ENCODE measurements around the gene GLRX5.

The GLRX5 gene

GRCh38 chr14:95534299-95535225 is at the start of gene GLRX5:
TSS of gene GLRX5 (plus strand) at chr14:95535050. CDS start at chr14:95535090, 40 bp downstream.
- H3K36me3 Mint-ChIP-seq = peaks cover 16% of the 10 kb centered on the region
- H3K27ac Mint-ChIP-seq = peak within 1 kb of the TSS; percentile 95
- no peaks in the 10 kb centered on the region for H3K27me3 Mint-ChIP-seq
- peak within 1 kb of the TSS; percentile 96 for H3K4me3 Mint-ChIP-seq
- H3K4me1 Mint-ChIP-seq = peaks cover 77% of the 10 kb centered on the region
- H3K9me3 Mint-ChIP-seq = no peaks in the 10 kb centered on the region

DNA sequence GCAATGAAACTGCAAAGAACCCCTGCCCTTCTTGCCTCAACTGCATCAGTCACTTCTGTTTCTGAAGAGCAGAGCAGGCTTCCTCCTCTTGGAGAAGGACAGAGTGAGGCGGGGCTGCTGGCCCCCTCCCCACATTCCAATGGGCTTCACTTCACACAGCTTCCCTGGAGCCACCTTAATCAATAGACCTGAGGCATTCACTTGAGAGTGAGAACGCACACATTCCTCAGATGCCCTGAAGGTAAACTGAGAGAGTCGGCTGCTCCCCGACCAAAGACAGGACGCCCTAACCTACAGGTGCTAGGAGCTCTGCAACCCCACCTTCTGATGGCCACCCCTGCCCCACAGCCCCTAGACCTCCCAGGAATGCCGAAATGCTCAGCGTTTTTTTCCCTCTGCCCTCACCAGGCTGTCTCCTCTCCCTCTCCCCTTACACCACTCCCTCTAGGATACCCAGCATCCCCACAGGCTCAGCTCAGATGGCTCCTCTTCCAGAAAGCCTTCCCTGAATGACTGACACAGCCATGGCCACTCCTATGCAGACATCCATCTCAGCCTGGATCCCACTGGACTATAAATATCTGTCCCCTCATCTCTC is 49.5 kb upstream of the GLRX5 start:
- peaks cover 2% of the 10 kb centered on the region for H3K36me3 Mint-ChIP-seq
- no peak overlapping the region for H3K4me3 Mint-ChIP-seq
- H3K27ac Mint-ChIP-seq = no peak overlapping the region
- no peaks in the 10 kb centered on the region for H3K27me3 Mint-ChIP-seq
- H3K9me3 Mint-ChIP-seq = no peaks in the 10 kb centered on the region
- peaks cover 39% of the 10 kb centered on the region for H3K4me1 Mint-ChIP-seq

GRCh38 chr14:95486875-95487668 is 47.8 kb upstream of the GLRX5 start:
- no peaks in the 10 kb centered on the region for H3K9me3 Mint-ChIP-seq
- H3K4me3 Mint-ChIP-seq = no peak overlapping the region
- H3K27ac Mint-ChIP-seq = no peak overlapping the region
- H3K4me1 Mint-ChIP-seq = peaks cover 41% of the 10 kb centered on the region
- H3K36me3 Mint-ChIP-seq = peaks cover 2% of the 10 kb centered on the region
- H3K27me3 Mint-ChIP-seq = no peaks in the 10 kb centered on the region

DNA sequence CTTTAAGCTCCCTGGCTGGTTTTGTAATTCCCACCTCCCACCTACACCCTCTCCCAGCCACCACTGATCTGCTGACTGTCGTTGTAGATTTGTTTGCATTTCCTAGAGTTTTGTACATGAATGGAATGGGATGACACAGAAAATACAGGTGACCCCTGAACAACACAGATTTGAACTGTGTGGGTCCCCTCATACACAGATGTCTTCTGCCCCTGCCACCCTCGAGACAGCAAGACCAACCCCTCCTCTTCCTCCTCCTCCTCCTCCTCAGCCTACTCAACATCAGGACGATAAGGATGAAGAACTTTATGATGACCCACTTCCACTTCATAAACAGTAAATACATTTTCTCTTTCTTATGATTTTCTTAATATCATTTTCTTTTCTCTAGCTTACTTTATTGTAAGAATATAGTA is 47.2 kb upstream of the GLRX5 start:
- Mint-ChIP-seq H3K9me3 (no peaks in the 10 kb centered on the region), H3K36me3 (peaks cover 2% of the 10 kb centered on the region), H3K4me3 (no peak overlapping the region), H3K4me1 (peaks cover 41% of the 10 kb centered on the region), H3K27me3 (no peaks in the 10 kb centered on the region), H3K27ac (no peak overlapping the region)

- Mint-ChIP-seq H3K36me3 (peaks cover 2% of the 10 kb centered on the region), H3K27ac (peak overlapping the region; percentile 12), H3K4me3 (no peak overlapping the region), H3K9me3 (no peaks in the 10 kb centered on the region), H3K4me1 (peaks cover 37% of the 10 kb centered on the region), H3K27me3 (no peaks in the 10 kb centered on the region)
Measured at GRCh38 chr14:95488376-95489213, 46.3 kb upstream of the GLRX5 start.

GRCh38 chr14:95489214-95490137 is 45.4 kb upstream of the GLRX5 start:
- H3K27ac Mint-ChIP-seq = no peak overlapping the region
- no peaks in the 10 kb centered on the region for H3K9me3 Mint-ChIP-seq
- no peak overlapping the region for H3K4me3 Mint-ChIP-seq
- peaks cover 3% of the 10 kb centered on the region for H3K36me3 Mint-ChIP-seq
- H3K27me3 Mint-ChIP-seq = no peaks in the 10 kb centered on the region
- peaks cover 35% of the 10 kb centered on the region for H3K4me1 Mint-ChIP-seq

DNA sequence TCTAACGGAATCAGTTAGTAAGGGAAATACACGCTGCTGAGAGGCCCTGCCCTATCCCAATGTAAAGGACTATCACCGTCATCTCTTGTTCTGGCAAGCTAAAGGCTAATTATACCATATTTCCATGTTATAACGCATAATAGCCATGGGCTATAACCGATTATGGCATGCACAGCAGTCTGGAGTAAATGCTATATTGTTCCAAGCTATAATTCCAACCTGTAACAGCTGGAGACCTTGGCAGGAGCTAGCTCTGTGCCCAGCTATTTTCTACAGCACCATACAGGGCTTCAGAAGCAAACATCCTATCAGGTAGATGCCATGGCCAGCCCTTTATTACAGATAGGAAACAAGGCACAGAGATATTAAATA is 44.7 kb upstream of the GLRX5 start:
- H3K27ac Mint-ChIP-seq = no peak overlapping the region

GRCh38 chr14:95490727-95491451 is 44.0 kb upstream of the GLRX5 start:
- Mint-ChIP-seq H3K9me3 (no peaks in the 10 kb centered on the region), H3K27ac (no peak overlapping the region), H3K36me3 (peaks cover 3% of the 10 kb centered on the region), H3K4me1 (peaks cover 37% of the 10 kb centered on the region), H3K27me3 (no peaks in the 10 kb centered on the region), H3K4me3 (no peak overlapping the region)

More for the DNA sequence above, 44.7 kb upstream of the GLRX5 start:
- H3K9me3 Mint-ChIP-seq = no peaks in the 10 kb centered on the region
- H3K27me3 Mint-ChIP-seq = no peaks in the 10 kb centered on the region
- H3K4me3 Mint-ChIP-seq = no peak overlapping the region
- H3K36me3 Mint-ChIP-seq = peaks cover 3% of the 10 kb centered on the region
- H3K4me1 Mint-ChIP-seq = peaks cover 35% of the 10 kb centered on the region

DNA sequence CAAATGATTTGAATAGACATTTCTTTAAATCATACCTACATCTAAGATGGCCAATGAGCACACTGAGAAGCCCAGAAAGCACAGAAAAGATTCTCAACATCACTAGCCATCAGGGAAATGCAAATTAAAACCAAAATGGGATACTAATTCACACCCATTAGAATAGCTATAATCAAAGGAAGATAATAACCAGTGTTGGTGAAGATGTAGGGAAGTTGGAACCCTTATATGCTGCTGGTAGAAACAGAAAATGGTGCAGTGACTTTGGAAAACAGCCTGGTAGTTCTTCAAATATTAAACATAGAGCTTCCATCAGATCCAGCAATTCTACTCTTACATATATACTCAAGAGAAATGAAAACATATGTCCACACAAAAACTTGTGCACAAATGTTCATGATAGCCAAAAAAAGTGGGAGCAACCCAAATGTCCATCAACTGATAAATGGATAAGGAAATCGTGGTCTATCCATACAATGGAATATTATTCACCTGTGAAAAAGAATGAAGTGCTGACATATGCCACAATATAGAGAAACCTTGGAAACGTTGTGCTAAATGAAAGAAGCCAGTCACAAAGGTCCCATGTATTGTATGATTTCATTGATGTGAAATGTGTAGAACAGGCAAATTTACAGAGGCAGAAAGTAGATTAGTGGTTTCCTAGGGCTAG is 42.8 kb upstream of the GLRX5 start:
- no peak overlapping the region for H3K27ac Mint-ChIP-seq
- H3K36me3 Mint-ChIP-seq = peaks cover 3% of the 10 kb centered on the region
- no peaks in the 10 kb centered on the region for H3K9me3 Mint-ChIP-seq
- no peak overlapping the region for H3K4me3 Mint-ChIP-seq
- H3K4me1 Mint-ChIP-seq = peaks cover 44% of the 10 kb centered on the region
- no peaks in the 10 kb centered on the region for H3K27me3 Mint-ChIP-seq

DNA sequence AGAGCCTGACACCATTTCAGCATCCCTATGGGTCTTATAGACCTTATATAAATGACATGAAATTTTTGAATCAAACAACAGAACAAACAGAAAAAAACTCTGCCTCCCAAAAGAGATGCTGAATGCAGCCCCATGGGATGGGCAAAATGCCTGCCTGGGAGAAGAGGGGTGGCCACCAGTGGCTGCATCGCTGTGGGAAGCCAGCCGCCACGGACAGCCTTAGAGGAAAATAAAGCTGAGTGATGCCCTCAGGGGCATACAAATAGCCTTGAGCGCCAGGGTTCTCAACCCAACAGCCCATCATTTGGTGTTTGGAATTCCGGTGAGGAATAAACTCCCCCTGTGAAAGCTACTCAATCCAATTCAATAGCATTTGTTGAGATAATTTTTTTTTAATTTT is 41.3 kb upstream of the GLRX5 start:
- no peaks in the 10 kb centered on the region for H3K9me3 Mint-ChIP-seq
- no peak overlapping the region for H3K4me3 Mint-ChIP-seq
- peaks cover 52% of the 10 kb centered on the region for H3K4me1 Mint-ChIP-seq
- H3K27ac Mint-ChIP-seq = no peak overlapping the region
- H3K27me3 Mint-ChIP-seq = no peaks in the 10 kb centered on the region
- H3K36me3 Mint-ChIP-seq = peaks cover 1% of the 10 kb centered on the region

DNA sequence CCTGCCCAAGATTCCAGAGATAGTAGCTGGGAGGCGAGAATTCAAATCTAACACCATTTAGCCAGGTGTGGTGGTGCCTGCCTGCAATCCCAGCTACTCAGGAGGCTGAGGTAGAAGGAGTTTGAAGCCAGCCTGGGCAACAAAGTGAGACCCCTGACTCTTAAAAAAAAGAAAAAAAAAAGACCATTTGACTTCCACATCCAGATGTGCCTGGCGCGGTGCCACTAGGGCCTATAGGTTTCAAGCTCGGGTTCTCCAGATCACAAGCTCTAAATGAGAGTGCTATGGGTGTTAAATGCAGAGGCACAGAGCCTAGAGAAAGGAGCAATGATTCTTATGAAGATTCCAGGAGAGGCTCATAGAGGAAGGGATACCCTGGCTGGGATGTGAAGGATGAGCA is 40.9 kb upstream of the GLRX5 start:
- H3K4me1 Mint-ChIP-seq = peaks cover 57% of the 10 kb centered on the region
- no peak overlapping the region for H3K4me3 Mint-ChIP-seq
- H3K9me3 Mint-ChIP-seq = no peaks in the 10 kb centered on the region
- peak overlapping the region; percentile 51 for H3K27ac Mint-ChIP-seq
- H3K36me3 Mint-ChIP-seq = peaks cover 1% of the 10 kb centered on the region
- H3K27me3 Mint-ChIP-seq = no peaks in the 10 kb centered on the region

- H3K36me3 Mint-ChIP-seq = peaks cover 1% of the 10 kb centered on the region
- no peak overlapping the region for H3K4me3 Mint-ChIP-seq
- H3K27me3 Mint-ChIP-seq = no peaks in the 10 kb centered on the region
- no peaks in the 10 kb centered on the region for H3K9me3 Mint-ChIP-seq
- H3K4me1 Mint-ChIP-seq = peaks cover 60% of the 10 kb centered on the region
- H3K27ac Mint-ChIP-seq = peak overlapping the region; percentile 51
Measured at GRCh38 chr14:95494456-95494855, 40.4 kb upstream of the GLRX5 start.

GRCh38 chr14:95495076-95495475 is 39.8 kb upstream of the GLRX5 start:
- peak overlapping the region; percentile 64 for H3K4me3 Mint-ChIP-seq
- no peaks in the 10 kb centered on the region for H3K9me3 Mint-ChIP-seq

More at GRCh38 chr14:95495076-95495475, 39.8 kb upstream of the GLRX5 start:
- H3K27ac Mint-ChIP-seq = peak overlapping the region; percentile 52
- peaks cover 62% of the 10 kb centered on the region for H3K4me1 Mint-ChIP-seq
- peaks cover 1% of the 10 kb centered on the region for H3K36me3 Mint-ChIP-seq
- no peaks in the 10 kb centered on the region for H3K27me3 Mint-ChIP-seq

Data from activated naive CD4-positive, alpha-beta T cell treated with anti-CD3 and anti-CD28 coated beads, Interleukin-2, amount 50 U/mL, for 24 hours (primary cell).